Right lobe of liver (tissue), 6 donors: Measurements from ENCODE around the gene MINK1. TPM values are rescaled to one million over a fixed set of nuclear protein-coding genes. Genes with fewer than 3 reads are reported as not detected.

ENCODE experiments used
- ATAC-seq, 4 donors: fragments of 200-7000 bp; cut with Tn5 transposase; one replicate each; pipeline ENCODE4 v1.9.1; 2020; ENCODE audit warnings: mild to moderate bottlenecking in 4 of 4, moderate library complexity in 4 of 4
- DNase-seq, 3 donors: peaks; one replicate each; pipeline ENCODE4 v3.0.0-alpha.2; 2020
- H3K27ac ChIP-seq, 3 donors: fragments of 200-600 bp; one replicate each; pipeline ENCODE4 v1.8.0; 2022
- H3K27me3 ChIP-seq, 2 donors: fragments of 200-600 bp; one replicate each; pipeline ENCODE4 v1.8.0; 2022
- H3K36me3 ChIP-seq, 4 donors: fragments of 200-600 bp; sonication (generic) in 1 of 4; one replicate each; pipeline versions ENCODE4 v1.5.1 to v1.8.0; 2017 to 2022; ENCODE audit warnings: control low read depth in 1 of 4
- H3K4me1 ChIP-seq, 4 donors: fragments of 200-600 bp; sonication (generic) in 1 of 4; one replicate each; pipeline versions ENCODE4 v1.5.1 to v1.8.0; 2017 to 2022; ENCODE audit warnings: control low read depth in 1 of 4
- H3K4me3 ChIP-seq, 3 donors: fragments of 200-600 bp; one replicate each; pipeline ENCODE4 v1.8.0; 2022
- H3K9me3 ChIP-seq, 4 donors: fragments of 200-600 bp; sonication (generic) in 1 of 4; one replicate each; pipeline versions ENCODE4 v1.5.1 to v1.8.0; 2017 to 2022; ENCODE audit warnings: control low read depth in 1 of 4
- CTCF ChIP-seq, 4 donors: fragments of 200-600 bp in 3 of 4; fragments of 450-650 bp in 1 of 4; IDR thresholded peaks; one replicate each; pipeline versions ENCODE4 v1.5.1 to v1.8.0; 2016 to 2022; ENCODE audit warnings: antibody characterized with exemption in 4 of 4, mild to moderate bottlenecking in 2 of 4
- POLR2A ChIP-seq: fragments of 450-650 bp; IDR thresholded peaks from one replicate; pipeline ENCODE4 v1.6.1; 2017; ENCODE audit warnings: antibody characterized with exemption, mild to moderate bottlenecking
- WGBS: methylation state at CpG from one replicate; pipeline ENCODE4 v1.1.6; 2018; ENCODE audit warnings: low coverage, low lambda C conversion rate; ENCODE audit not compliant: insufficient coverage; ENCODE audit errors: missing lambda C conversion rate; 5-methylcytosine and 5-hydroxymethylcytosine counted together
- intact Hi-C, 2 donors: fragments of 100-400 bp; cut with DNase I; formaldehyde crosslinking; loops; one replicate each; pipeline versions ENCODE4 v1.11.2 to v1.14.1; 2022
- total RNA-seq, 6 experiments: library from RNA; depleted of rRNA in 2 of 6; stranded (reverse); fragments of >200 nt in 2 of 6; fragmentation: NEBNext Ultra II Directional in 3 of 6; extraction: Animal tissue kit (Norgen Biotek cat#: 25700) in 3 of 6; gene quantifications; one replicate each; pipeline versions ENCODE4 v1.1.0 to v1.2.4, GENCODE V29; 2016 to 2023
- donor health status: DM: no; HTN: yes; CAD: no.
- donor health status: DM: no; HTN: no; CAD: no.
- donor health status: DM: no; HTN: no; CAD: no.
- donor health status: DM: no; HTN: yes; CAD: no.
- donor health status: DM: no; HTN: yes; CAD: no.

MINK1 gene
- total RNA-seq, 6 experiments from 2014 or later: 20.3 to 42.5 (median 28.0) TPM

GRCh38 chr17:4944554-4945175 is 111.5 kb downstream of the MINK1 start:
- DNase-seq: no peak
- Histone ChIP-seq H3K4me1 (peaks cover 0 to 34% (median 6%) of the 10 kb centered on the region in 4 donors), H3K27ac (peak overlapping the region in 2 of 3 donors; percentile 37 to 98), H3K27me3 (no peaks in the 10 kb centered on the region), H3K9me3 (no peaks in the 10 kb centered on the region), H3K36me3 (peaks cover 0 to 37% (median 7%) of the 10 kb centered on the region in 4 donors), H3K4me3 (no peak overlapping the region)
- TF ChIP-seq CTCF (IDR thresholded peaks at IDR 0.05) (no peak), POLR2A (no peak)
- 12% methylated on average over 3 of the region's 8 CpGs for WGBS
- intact Hi-C loops: no loop called here
- ATAC-seq: no peak

GRCh38 chr17:4945176-4945943 is 112.2 kb downstream of the MINK1 start:
- H3K9me3 ChIP-seq: no peaks in the 10 kb centered on the region
- no peaks in the 10 kb centered on the region for H3K27me3 ChIP-seq
- H3K27ac ChIP-seq: peak overlapping the region in 2 of 3 donors; percentile 37 to 98
- peak overlapping the region in 2 of 3 donors; percentile 2 to 10 for H3K4me3 ChIP-seq
- TF ChIP-seq POLR2A (peak; percentile 69), CTCF (IDR thresholded peaks at IDR 0.05) (no peak)
- peak in 2 of 3 donors; percentile 82 for DNase-seq
- H3K36me3 ChIP-seq: peaks cover 0 to 37% (median 7%) of the 10 kb centered on the region in 4 donors
- peaks cover 0 to 35% (median 6%) of the 10 kb centered on the region in 4 donors for H3K4me1 ChIP-seq
- WGBS: 18% methylated on average over 7 of the region's 7 CpGs
- peak in 3 of 4 donors; percentile 1 to 49 (median 16) for ATAC-seq
- intact Hi-C loops: no loop called here

- TF ChIP-seq POLR2A (no peak), CTCF (IDR thresholded peaks at IDR 0.05) (no peak)
- Histone ChIP-seq H3K27me3 (no peaks in the 10 kb centered on the region), H3K9me3 (no peaks in the 10 kb centered on the region), H3K27ac (peak overlapping the region in 2 of 3 donors; percentile 6 to 98), H3K36me3 (peaks cover 0 to 37% (median 7%) of the 10 kb centered on the region in 4 donors), H3K4me1 (peaks cover 0 to 40% (median 8%) of the 10 kb centered on the region in 4 donors), H3K4me3 (peak overlapping the region; percentile 86 to 100 (median 91))
- DNase-seq: no peak
- 12% methylated on average over 3 of the region's 4 CpGs for WGBS
- no peak for ATAC-seq
- intact Hi-C loops: no loop called here
Measured at GRCh38 chr17:4945944-4946280, 112.8 kb downstream of the MINK1 start.

- H3K9me3 ChIP-seq: no peaks in the 10 kb centered on the region
- H3K4me1 ChIP-seq: peaks cover 0 to 39% (median 8%) of the 10 kb centered on the region in 4 donors
- intact Hi-C loops: no loop called here
- peak overlapping the region; percentile 86 to 100 (median 91) for H3K4me3 ChIP-seq
- H3K27me3 ChIP-seq: no peaks in the 10 kb centered on the region
- 18% methylated on average over 12 of the region's 16 CpGs for WGBS
- H3K27ac ChIP-seq: peak overlapping the region in 2 of 3 donors; percentile 97 to 98
- ATAC-seq (no peak), DNase-seq (no peak)
- peaks cover 0 to 37% (median 7%) of the 10 kb centered on the region in 4 donors for H3K36me3 ChIP-seq
- TF ChIP-seq CTCF (IDR thresholded peaks at IDR 0.05) (no peak), POLR2A (no peak)
Measured at GRCh38 chr17:4946312-4946976, 113.3 kb downstream of the MINK1 start.
